K562 (cell line): ENCODE measurements around the gene CMTR1. TPM values are rescaled to one million over a fixed set of nuclear protein-coding genes. Genes with fewer than 3 reads are reported as not detected.
A peak's percentile ranks its signal among the peaks of the same experiment; 100 is the strongest.

Experiments used
- ATAC-seq: fragments of 200-7000 bp; cut with Tn5 transposase; 3 replicates; pipeline ENCODE4 v1.9.1; 2020; ENCODE audit warnings: moderate library complexity
- BruUV-seq: library from RNA; stranded (reverse); fragments of 400-500 nt; replicated peaks from 2 replicates; lab custom pipeline; 2021; lab: Mats Ljungman, UMichigan
- CTCF ChIA-PET: fragments of 300-600 bp; formaldehyde crosslinking; extraction: SDS; loops from one replicate; lab custom pipeline; 2021; ENCODE audit warnings: low intra/inter-chr PET ratio; lab: Yijun Ruan, JAX
- POLR2A ChIA-PET: fragments of 300-600, 350-650 bp; sonication (Branson Sonifier 250); formaldehyde crosslinking; extraction: SDS; loops from one replicate; lab custom pipeline; 2021; ENCODE audit warnings: antibody characterized with exemption, inconsistent platforms; lab: Yijun Ruan, JAX
- DNase-seq, 4 experiments: peaks; one replicate each; pipeline versions ENCODE4 v3.0.0 to v3.0.0-alpha.2; 2011 to 2018; ENCODE audit warnings: low spot score in 3 of 4, mixed read lengths in 3 of 4; ENCODE audit errors: extremely low read depth in 1 of 4
- FAIRE-seq: peaks from 2 replicates; lab custom pipeline; 2011; peaks lifted over from hg19 to GRCh38; lab: Jason Lieb, UNC
- H2AFZ ChIP-seq: 2 replicates; pipeline ENCODE4 v1.6.0; 2011; ENCODE audit warnings: low read depth, low read length, control low read depth, inconsistent platforms
- H3K27ac ChIP-seq: fragments of 200-600 bp; 3 replicates; pipeline ENCODE4 v1.8.0; 2011; ENCODE audit warnings: low read depth, mild to moderate bottlenecking, control low read depth, inconsistent platforms, low read length, moderate library complexity, mixed read lengths; ENCODE audit errors: extremely low read depth
- H3K27me3 ChIP-seq, 2 experiments: fragments of 300-600 bp in 1 of 2; 2 replicates in 1 of 2; 3 replicates in 1 of 2; pipeline versions ENCODE4 v1.6.0 to v1.8.0; 2011; ENCODE audit warnings: inconsistent platforms in 2 of 2, low read length in 2 of 2, mild to moderate bottlenecking in 1 of 2, mixed read lengths in 1 of 2, moderate library complexity in 1 of 2; ENCODE audit not compliant: control insufficient read depth in 2 of 2, insufficient read depth in 2 of 2
- H3K36me3 ChIP-seq: fragments of 300-600 bp; 3 replicates; pipeline ENCODE4 v1.8.0; 2011; ENCODE audit warnings: mild to moderate bottlenecking, low read length, inconsistent platforms; ENCODE audit not compliant: control insufficient read depth, insufficient read depth
- H3K4me1 ChIP-seq, 2 experiments: fragments of 200-600 bp in 1 of 2; replicated peaks in 1 of 2; 2 replicates in 1 of 2; 3 replicates in 1 of 2; pipeline versions ENCODE4 v1.5.1 to v1.8.0; 2011; ENCODE audit warnings: inconsistent platforms in 2 of 2, low read length in 2 of 2, mild to moderate bottlenecking in 1 of 2, mixed read lengths in 1 of 2, moderate library complexity in 1 of 2; ENCODE audit not compliant: control insufficient read depth in 2 of 2, insufficient read depth in 2 of 2
- H3K4me2 ChIP-seq: 2 replicates; pipeline ENCODE4 v1.6.1; 2011; ENCODE audit warnings: low read length, control low read depth, inconsistent platforms, mixed read lengths; ENCODE audit not compliant: insufficient read depth
- H3K4me3 ChIP-seq: fragments of 200-600 bp; sonication (generic), shearing (Covaris generic); 2 replicates; pipeline ENCODE4 v1.5.1; 2016; ENCODE audit warnings: control low read depth, inconsistent platforms
- H3K79me2 ChIP-seq: fragments of 200-600 bp; 3 replicates; pipeline ENCODE4 v1.8.0; 2011; ENCODE audit warnings: low read length, inconsistent platforms; ENCODE audit not compliant: control insufficient read depth, insufficient read depth
- H3K9ac ChIP-seq, 2 experiments: 2 replicates each; pipeline versions ENCODE4 v1.6.0 to v1.6.1; 2011; ENCODE audit warnings: low read depth in 2 of 2, low read length in 2 of 2, control low read depth in 1 of 2, inconsistent platforms in 1 of 2, mild to moderate bottlenecking in 1 of 2, mixed read lengths in 1 of 2; ENCODE audit not compliant: insufficient read depth in 1 of 2
- H3K9me1 ChIP-seq: one replicate; pipeline ENCODE4 v1.6.0; 2011; ENCODE audit warnings: inconsistent platforms, mild to moderate bottlenecking, low read length, moderate library complexity; ENCODE audit not compliant: control insufficient read depth, insufficient read depth
- H3K9me3 ChIP-seq: replicated peaks from 2 replicates; pipeline ENCODE4 v1.5.1; 2011; ENCODE audit warnings: low read depth, low read length, inconsistent platforms; ENCODE audit not compliant: control insufficient read depth, insufficient read depth
- H4K20me1 ChIP-seq: replicated peaks from 2 replicates; pipeline ENCODE4 v1.6.1; 2011; ENCODE audit warnings: low read length, inconsistent platforms, mixed read lengths; ENCODE audit not compliant: control insufficient read depth, insufficient read depth
- ESRRA ChIP-seq: fragments of 450-650 bp; IDR thresholded peaks from 2 replicates; pipeline ENCODE4 v1.6.1; 2014; ENCODE audit warnings: low read depth, mild to moderate bottlenecking, moderate library complexity, borderline replicate concordance
- MAFK ChIP-seq: IDR thresholded peaks from 2 replicates; pipeline ENCODE4 v1.6.1; 2011; ENCODE audit warnings: low read length, improper control_type of control experiment
- SMAD2 ChIP-seq: fragments of 150-350 bp; IDR thresholded peaks from 2 replicates; pipeline ENCODE4 v1.6.1; 2014; ENCODE audit warnings: low read depth, mild to moderate bottlenecking, low read length
- SREBF2 ChIP-seq: sonication (generic); formaldehyde crosslinking; IDR thresholded peaks from 2 replicates; pipeline ENCODE4 v1.4.0; 2020; ENCODE audit warnings: mild to moderate bottlenecking, missing genetic modification reagents
- ZNF174 ChIP-seq: fragments of 250-450 bp; sonication (Bioruptor Pico); IDR thresholded peaks from 2 replicates; pipeline ENCODE4 v1.4.0; 2020; ENCODE audit warnings: mild to moderate bottlenecking
- ZNF764 ChIP-seq: fragments of 250-450 bp; sonication (Bioruptor Pico); IDR thresholded peaks from 2 replicates; pipeline ENCODE4 v1.4.0; 2020; ENCODE audit warnings: low read depth, mild to moderate bottlenecking, moderate library complexity
- WGBS: fragments of 100-300 bp; shearing (Covaris generic); methylation state at CpG from one replicate; pipeline ENCODE4 v1.1.6; 2016; ENCODE audit warnings: low coverage, mixed read lengths; ENCODE audit not compliant: insufficient coverage; ENCODE audit errors: missing lambda C conversion rate; 5-methylcytosine and 5-hydroxymethylcytosine counted together
- in situ Hi-C: fragments of 300-500 bp; cut with MboI; formaldehyde crosslinking; loops from 4 replicates; pipeline ENCODE4 v1.15.0; 2018; ENCODE audit warnings: inconsistent platforms, mixed read lengths
- intact Hi-C: fragments of 100-400 bp; cut with micrococcal nuclease; formaldehyde crosslinking; loops from 2 replicates; pipeline ENCODE4 v1.14.2; 2022
- polyA plus RNA-seq, 8 experiments: library from polyadenylated mRNA; depleted of rRNA in 4 of 8; stranded (reverse) in 5 of 8; unstranded in 3 of 8; fragments of >200 nt; fragmentation: Nextera tagmentation in 2 of 8; fragmentation: Illumina TruSeq in 1 of 8; extraction: Ambion mirVana in 2 of 8; extraction: Trizol in 1 of 8; gene quantifications; 2 replicates each; pipeline versions ENCODE4 v1.2.1 to v1.2.3, GENCODE V29; 2011 to 2014; ENCODE audit warnings: inconsistent platforms in 1 of 8, missing spikeins in 1 of 8
- total RNA-seq, 7 experiments: library from RNA; depleted of rRNA in 6 of 7; stranded (reverse); fragments of >200 nt in 6 of 7; fragmentation: Illumina TruSeq in 2 of 7; extraction: Trizol in 2 of 7; gene quantifications; 2 replicates each; pipeline versions ENCODE4 v1.2.1 to v1.2.3, GENCODE V29; 2011 to 2021; ENCODE audit warnings: low replicate concordance in 1 of 7
- TF ChIP-seq, protein P1 (sequence below): sonication (generic); formaldehyde crosslinking; IDR thresholded peaks from 2 replicates; pipeline ENCODE4 v1.8.0; 2023; ENCODE audit warnings: mild to moderate bottlenecking, missing genetic modification reagents

CMTR1 gene
- total and polyA plus RNA-seq, 9 of the 15 experiments (the other 6 are each of a cell fraction or from before 2014, with no cell fraction given), result 2.9 to 63.5 (median 49.5) TPM

DNA sequence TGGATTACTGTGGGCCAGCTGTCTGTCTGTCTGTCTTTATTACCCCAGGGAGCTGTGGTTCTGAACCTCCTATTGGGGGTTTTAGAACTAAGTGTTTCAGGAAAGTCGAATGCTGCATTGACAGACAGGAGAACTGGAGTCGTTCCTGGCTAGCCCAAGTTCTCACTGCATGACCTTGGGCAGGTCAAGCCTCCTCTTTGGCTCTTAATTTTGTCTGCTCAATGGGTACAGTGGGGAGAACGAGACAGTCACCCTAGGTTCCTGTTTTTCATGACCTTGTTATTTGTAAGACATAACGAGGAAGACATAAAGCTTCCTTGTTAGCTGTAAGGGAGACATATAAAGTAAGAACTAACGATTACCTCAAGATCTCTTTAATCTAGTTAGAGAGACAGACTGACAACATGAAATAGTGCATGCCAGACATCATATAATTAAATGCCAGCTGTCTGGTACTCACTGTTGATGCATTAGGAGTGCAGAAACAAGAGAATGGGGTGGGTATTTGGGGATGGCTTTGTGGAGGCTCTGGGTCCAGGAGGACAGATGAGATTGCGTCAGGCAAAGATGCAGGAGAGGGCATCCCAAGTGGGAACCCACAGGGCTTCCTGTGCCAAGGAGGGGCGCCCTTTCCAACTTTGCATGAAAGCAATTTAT, 70.4 kb downstream of the CMTR1 start:
- ChIA-PET POLR2A (interaction anchor here (0.6 to 1.5 kb wide), 2 partner anchors 11 to 248 kb away, joined by 3 read pairs; no protein-coding TSS in a partner anchor), CTCF (no interaction called here)
- no peaks in the 10 kb centered on the region; the same call in 1 of the 2 replicates for H3K9me3 ChIP-seq
- BruUV-seq, result no TSS peak
- in situ Hi-C loops, result no loop called here
- ATAC-seq (no peak), FAIRE-seq (no peak)
- no peak overlapping the region for H2AFZ ChIP-seq
- peaks cover 0 to 5% of the 10 kb centered on the region in 2 experiments; a peak in 2 of 5 replicates for H3K27me3 ChIP-seq
- no peak overlapping the region for H3K27ac ChIP-seq
- intact Hi-C loops, result no loop called here
- H4K20me1 ChIP-seq, result no peaks in the 10 kb centered on the region
- no peak overlapping the region for H3K4me2 ChIP-seq
- peaks cover 4% of the 10 kb centered on the region; the same call in 1 of the 3 replicates for H3K79me2 ChIP-seq
- TF ChIP-seq ESRRA (peak; percentile 92), ZNF174 (CRISPR knock-in tag) (no peak), MAFK (no peak), SMAD2 (no peak), SREBF2 (CRISPR knock-in tag) (no peak), ZNF764 (CRISPR knock-in tag) (no peak)
- TF ChIP-seq, protein P1, sequence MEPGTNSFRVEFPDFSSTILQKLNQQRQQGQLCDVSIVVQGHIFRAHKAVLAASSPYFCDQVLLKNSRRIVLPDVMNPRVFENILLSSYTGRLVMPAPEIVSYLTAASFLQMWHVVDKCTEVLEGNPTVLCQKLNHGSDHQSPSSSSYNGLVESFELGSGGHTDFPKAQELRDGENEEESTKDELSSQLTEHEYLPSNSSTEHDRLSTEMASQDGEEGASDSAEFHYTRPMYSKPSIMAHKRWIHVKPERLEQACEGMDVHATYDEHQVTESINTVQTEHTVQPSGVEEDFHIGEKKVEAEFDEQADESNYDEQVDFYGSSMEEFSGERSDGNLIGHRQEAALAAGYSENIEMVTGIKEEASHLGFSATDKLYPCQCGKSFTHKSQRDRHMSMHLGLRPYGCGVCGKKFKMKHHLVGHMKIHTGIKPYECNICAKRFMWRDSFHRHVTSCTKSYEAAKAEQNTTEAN (CRISPR knock-in tag), result no peak
- TF ChIP-seq, all 486 proteins: peak for 1
- 16% methylated on average over 7 of the region's 7 CpGs for WGBS
- H3K4me1 ChIP-seq, result peaks cover under 1 to 14% of the 10 kb centered on the region in 2 experiments; a peak in 3 of 5 replicates
- no peak overlapping the region for H3K9ac ChIP-seq
- DNase-seq, result no peak
- H3K36me3 ChIP-seq, result no peaks in the 10 kb centered on the region
- no peaks in the 10 kb centered on the region for H3K9me1 ChIP-seq
- H3K4me3 ChIP-seq, result no peak overlapping the region
